HG03066 (cell line): ENCODE results near the gene MEG3.
"Not testable (repeated sequence)": the region's sequence is repeated elsewhere in the genome, so short reads cannot be mapped to it uniquely, and the experiment has no call there.

Source experiments
- ATAC-seq: cut with Tn5 transposase; IDR thresholded peaks from one replicate; pipeline ENCODE4 v1.9.1; 2021; ENCODE audit warnings: low read depth; ENCODE audit not compliant: unreplicated experiment

MEG3 gene

GRCh38 chr14:100788517-100788916 is 37.4 kb upstream of the MEG3 start:
- ATAC-seq: no peak

- ATAC-seq: no peak
Observed at GRCh38 chr14:100788942-100789341, 37.0 kb upstream of the MEG3 start.

GRCh38 chr14:100789460-100790417 is 36.2 kb upstream of the MEG3 start:
- ATAC-seq: no peak

GRCh38 chr14:100790502-100791347 is 35.2 kb upstream of the MEG3 start:
- ATAC-seq: no peak

GRCh38 chr14:100791348-100791735 is 34.6 kb upstream of the MEG3 start:
- ATAC-seq: no peak

- no peak for ATAC-seq
Observed at GRCh38 chr14:100791995-100792394, 33.9 kb upstream of the MEG3 start.

GRCh38 chr14:100796946-100797345 is 29.0 kb upstream of the MEG3 start:
- no peak for ATAC-seq

GRCh38 chr14:100800041-100800440 is 25.9 kb upstream of the MEG3 start:
- ATAC-seq: no peak

- ATAC-seq: not testable (repeated sequence)
Observed at GRCh38 chr14:100801433-100801832, 24.5 kb upstream of the MEG3 start.

GRCh38 chr14:100802179-100802578 is 23.7 kb upstream of the MEG3 start:
- no peak for ATAC-seq

- ATAC-seq: no peak
Observed at GRCh38 chr14:100802766-100803165, 23.2 kb upstream of the MEG3 start.

GRCh38 chr14:100803226-100803625 is 22.7 kb upstream of the MEG3 start:
- ATAC-seq: no peak

GRCh38 chr14:100803676-100804075 is 22.2 kb upstream of the MEG3 start:
- ATAC-seq: no peak

- no peak for ATAC-seq
Observed at GRCh38 chr14:100804138-100804537, 21.8 kb upstream of the MEG3 start.

- ATAC-seq: no peak
Observed at GRCh38 chr14:100804558-100805309, 21.2 kb upstream of the MEG3 start.

- no peak for ATAC-seq
Observed at GRCh38 chr14:100806386-100806785, 19.5 kb upstream of the MEG3 start.

GRCh38 chr14:100807496-100807895 is 18.4 kb upstream of the MEG3 start:
- ATAC-seq: no peak

- no peak for ATAC-seq
Observed at GRCh38 chr14:100807979-100808734, 17.8 kb upstream of the MEG3 start.

GRCh38 chr14:100810435-100810834 is 15.5 kb upstream of the MEG3 start:
- ATAC-seq: no peak

GRCh38 chr14:100810861-100811461 is 15.0 kb upstream of the MEG3 start:
- ATAC-seq: no peak
